Skeletal muscle tissue (tissue), 4 donors: ENCODE measurements around the gene WDR49. TPM values are rescaled to one million over a fixed set of nuclear protein-coding genes. Genes with fewer than 3 reads are reported as not detected.
"Not testable (repeated sequence)": the region's sequence is repeated elsewhere in the genome, so short reads cannot be mapped to it uniquely, and the experiment has no call there.

Source experiments
- H3K27ac ChIP-seq: one replicate; pipeline ENCODE4 v1.7.0; 2013; ENCODE audit warnings: mild to moderate bottlenecking, low read depth, low read length, inconsistent platforms
- H3K27me3 ChIP-seq, 3 donors: one replicate each; pipeline ENCODE4 v1.7.0; 2013; ENCODE audit warnings: low read length in 3 of 3; ENCODE audit not compliant: control insufficient read depth in 3 of 3, insufficient read depth in 3 of 3
- H3K36me3 ChIP-seq, 3 donors: one replicate each; pipeline ENCODE4 v1.7.0; 2013; ENCODE audit warnings: low read length in 3 of 3; ENCODE audit not compliant: control insufficient read depth in 3 of 3, insufficient read depth in 3 of 3
- H3K4me1 ChIP-seq, 3 donors: one replicate each; pipeline ENCODE4 v1.7.0; 2013; ENCODE audit warnings: low read length in 3 of 3, mild to moderate bottlenecking in 3 of 3; ENCODE audit not compliant: control insufficient read depth in 3 of 3, insufficient read depth in 3 of 3
- H3K4me3 ChIP-seq, 3 donors: one replicate each; pipeline ENCODE4 v1.7.0; 2013; ENCODE audit warnings: low read length in 3 of 3
- H3K9ac ChIP-seq, 3 donors: one replicate each; pipeline ENCODE4 v1.7.0; 2013; ENCODE audit warnings: low read length in 3 of 3, mild to moderate bottlenecking in 3 of 3, moderate library complexity in 2 of 3, low read depth in 1 of 3
- H3K9me3 ChIP-seq, 3 donors: one replicate each; pipeline ENCODE4 v1.7.0; 2013; ENCODE audit warnings: low read length in 3 of 3; ENCODE audit not compliant: control insufficient read depth in 3 of 3
- total RNA-seq: library from RNA; depleted of rRNA; stranded (reverse); fragments of >200 nt; gene quantifications from one replicate; pipeline ENCODE4 v1.2.3, GENCODE V29; 2014
- donor health status: Osteomylitis.

Gene WDR49
- total RNA-seq, 1 donor from 2014 or later, result 5.7 TPM

GRCh38 chr3:167644611-167645010 lies 9.1 kb downstream of the WDR49 start:
- H3K27me3 ChIP-seq, result no peaks in the 10 kb centered on the region
- H3K4me1 ChIP-seq, result no peaks in the 10 kb centered on the region
- peaks cover 0 to 2% (median 0%) of the 10 kb centered on the region in 3 donors for H3K9me3 ChIP-seq
- no peak overlapping the region for H3K27ac ChIP-seq
- H3K4me3 ChIP-seq, result no peak overlapping the region
- no peak overlapping the region for H3K9ac ChIP-seq
- no peaks in the 10 kb centered on the region for H3K36me3 ChIP-seq

DNA sequence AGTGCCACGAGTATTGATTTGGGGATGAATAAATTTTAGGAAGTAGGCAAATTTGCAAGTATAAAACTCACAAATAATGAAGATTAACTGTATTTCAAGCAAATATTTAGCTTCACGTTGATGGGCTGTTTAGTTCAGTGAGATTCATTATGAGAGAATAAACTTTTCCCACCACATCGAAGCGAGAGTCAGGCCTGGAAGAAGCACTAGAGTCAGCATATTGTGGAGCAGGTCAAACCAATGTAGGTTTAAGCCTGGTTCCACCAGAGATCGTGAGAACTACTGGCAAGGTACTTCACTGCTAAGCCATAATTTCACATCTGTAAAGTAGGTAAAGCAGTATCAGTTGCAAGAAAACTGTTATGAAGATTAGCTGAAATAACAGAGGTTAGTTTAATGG lies 22.3 kb downstream of the WDR49 start:
- Histone ChIP-seq H3K4me1 (no peaks in the 10 kb centered on the region), H3K27me3 (no peaks in the 10 kb centered on the region), H3K27ac (no peak overlapping the region), H3K36me3 (no peaks in the 10 kb centered on the region), H3K9ac (no peak overlapping the region), H3K9me3 (no peaks in the 10 kb centered on the region), H3K4me3 (no peak overlapping the region)

DNA sequence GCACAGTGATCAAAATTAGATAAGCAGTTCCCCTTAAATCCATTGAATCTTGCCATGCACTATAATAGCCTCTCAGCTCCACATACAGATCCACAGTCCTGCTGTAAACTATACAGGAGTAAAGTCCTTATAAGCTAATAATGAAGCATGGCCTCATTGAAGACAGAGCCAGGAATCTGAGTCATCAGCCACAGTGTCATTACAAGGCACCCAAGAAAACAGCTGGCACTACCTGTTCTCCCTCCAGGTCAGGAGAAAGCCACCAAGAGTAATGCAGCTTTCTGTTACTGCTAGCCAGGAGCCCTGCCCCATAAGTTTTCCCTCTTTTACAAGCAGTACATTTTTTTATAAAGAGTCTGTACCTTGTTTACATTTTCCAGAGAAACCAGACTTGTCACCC lies 27.3 kb downstream of the WDR49 start:
- Histone ChIP-seq H3K36me3 (no peaks in the 10 kb centered on the region), H3K4me1 (no peaks in the 10 kb centered on the region), H3K9me3 (no peaks in the 10 kb centered on the region), H3K9ac (no peak overlapping the region), H3K27me3 (no peaks in the 10 kb centered on the region), H3K27ac (no peak overlapping the region), H3K4me3 (no peak overlapping the region)

DNA sequence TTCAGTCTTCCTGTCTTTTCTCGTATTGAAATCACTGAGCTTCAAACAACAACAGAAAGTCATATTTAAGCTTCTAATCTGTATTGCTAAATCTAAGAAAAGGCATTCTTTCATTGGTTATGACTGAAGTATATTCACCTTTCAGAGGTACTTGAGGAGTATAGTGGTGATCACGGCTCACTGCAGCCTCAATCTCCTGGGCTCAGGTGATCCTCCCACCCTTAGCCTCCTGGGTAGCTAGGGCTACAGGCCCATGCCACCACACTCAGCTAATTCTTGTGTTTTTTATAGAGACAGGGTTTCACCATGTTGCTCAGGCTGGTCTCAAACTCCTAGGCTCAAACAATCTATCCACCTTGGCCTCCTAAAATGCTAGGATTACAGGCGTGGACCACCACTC lies 38.7 kb downstream of the WDR49 start:
- no peaks in the 10 kb centered on the region for H3K27me3 ChIP-seq

DNA sequence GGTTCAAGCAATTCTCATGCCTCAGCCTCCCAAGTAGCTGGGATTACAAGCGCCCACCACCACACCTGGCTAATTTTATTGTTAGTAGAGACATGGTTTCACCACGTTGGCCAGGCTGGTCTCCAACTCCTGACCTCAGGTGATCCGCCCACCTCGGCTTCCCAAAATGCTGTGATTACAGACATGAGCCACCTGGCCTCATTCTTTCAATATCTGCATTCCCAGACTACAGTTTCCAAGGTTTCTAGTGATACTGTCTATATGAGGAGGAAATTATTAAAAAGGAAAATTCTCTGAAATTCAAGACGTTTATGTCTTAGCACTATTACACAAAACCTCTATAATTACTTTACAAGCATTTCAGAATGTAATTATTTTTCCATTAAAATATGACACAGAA lies 39.5 kb downstream of the WDR49 start:
- H3K27ac ChIP-seq, H3K9ac ChIP-seq, H3K4me3 ChIP-seq, H3K27me3 ChIP-seq, H3K36me3 ChIP-seq, H3K9me3 ChIP-seq, H3K4me1 ChIP-seq: not testable (repeated sequence)

More for the DNA sequence above, 38.7 kb downstream of the WDR49 start:
- Histone ChIP-seq H3K27ac (no peak overlapping the region), H3K4me1 (no peaks in the 10 kb centered on the region), H3K9me3 (no peaks in the 10 kb centered on the region), H3K9ac (no peak overlapping the region), H3K36me3 (no peaks in the 10 kb centered on the region), H3K4me3 (no peak overlapping the region)

- no peaks in the 10 kb centered on the region for H3K4me1 ChIP-seq
These were observed 42.0 kb downstream of the WDR49 start for GRCh38 chr3:167611718-167612117.

GRCh38 chr3:167609156-167609555 lies 44.6 kb downstream of the WDR49 start:
- H3K9ac ChIP-seq, result no peak overlapping the region
- no peaks in the 10 kb centered on the region for H3K4me1 ChIP-seq
- H3K36me3 ChIP-seq, result no peaks in the 10 kb centered on the region
- H3K4me3 ChIP-seq, result no peak overlapping the region
- H3K9me3 ChIP-seq, result no peaks in the 10 kb centered on the region
- no peak overlapping the region for H3K27ac ChIP-seq
- H3K27me3 ChIP-seq, result no peaks in the 10 kb centered on the region

More at GRCh38 chr3:167611718-167612117, 42.0 kb downstream of the WDR49 start:
- H3K27ac ChIP-seq, result no peak overlapping the region
- no peaks in the 10 kb centered on the region for H3K36me3 ChIP-seq
- no peaks in the 10 kb centered on the region for H3K9me3 ChIP-seq
- H3K4me3 ChIP-seq, result no peak overlapping the region
- H3K27me3 ChIP-seq, result no peaks in the 10 kb centered on the region
- H3K9ac ChIP-seq, result no peak overlapping the region

DNA sequence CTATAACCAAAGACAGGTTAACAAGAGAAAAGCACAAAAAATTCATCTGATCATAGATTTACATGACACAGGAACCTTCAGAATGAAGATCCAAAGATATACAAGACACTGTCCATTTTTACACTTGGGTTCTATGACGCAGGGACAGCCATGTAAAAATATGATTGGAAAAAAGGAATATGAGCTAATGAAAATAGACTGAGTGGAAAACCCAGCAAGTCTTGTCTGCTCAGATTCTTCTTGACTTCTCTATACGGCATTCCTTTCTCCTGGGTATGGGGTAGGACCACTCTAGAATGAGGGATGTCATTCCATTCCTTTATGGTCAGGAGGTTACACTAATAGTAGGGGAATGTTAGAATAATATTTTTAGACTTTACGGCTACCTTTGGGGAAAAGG lies 46.9 kb downstream of the WDR49 start:
- H3K9ac ChIP-seq, result no peak overlapping the region
- no peaks in the 10 kb centered on the region for H3K9me3 ChIP-seq
- H3K4me3 ChIP-seq, result no peak overlapping the region
- H3K4me1 ChIP-seq, result no peaks in the 10 kb centered on the region
- no peaks in the 10 kb centered on the region for H3K36me3 ChIP-seq
- H3K27me3 ChIP-seq, result no peaks in the 10 kb centered on the region
- no peak overlapping the region for H3K27ac ChIP-seq

DNA sequence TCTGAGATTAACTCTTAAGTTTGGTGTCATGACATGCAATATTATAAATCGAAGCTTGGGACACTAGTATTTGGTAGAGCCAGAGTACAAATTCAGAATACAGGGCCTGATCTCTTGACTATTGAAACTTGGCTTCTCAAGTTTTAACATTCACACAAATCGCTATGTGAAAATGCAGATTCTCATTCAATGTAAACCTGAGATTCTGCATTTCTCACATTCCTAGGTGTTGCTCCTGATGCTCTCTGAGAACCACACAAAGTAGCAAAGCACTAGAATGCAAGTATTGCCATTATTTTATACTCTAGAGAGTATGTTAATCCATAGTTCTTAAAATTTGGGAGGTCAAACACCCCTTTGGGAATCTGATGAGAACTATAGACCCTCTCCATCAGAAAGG lies 47.9 kb downstream of the WDR49 start:
- Histone ChIP-seq H3K9ac (no peak overlapping the region), H3K36me3 (no peaks in the 10 kb centered on the region), H3K4me1 (no peaks in the 10 kb centered on the region), H3K27ac (no peak overlapping the region), H3K9me3 (no peaks in the 10 kb centered on the region), H3K27me3 (no peaks in the 10 kb centered on the region), H3K4me3 (no peak overlapping the region)

- no peaks in the 10 kb centered on the region for H3K36me3 ChIP-seq
- H3K4me1 ChIP-seq, result no peaks in the 10 kb centered on the region
- no peak overlapping the region for H3K9ac ChIP-seq
- H3K4me3 ChIP-seq, result no peak overlapping the region
- H3K27me3 ChIP-seq, result no peaks in the 10 kb centered on the region
- no peaks in the 10 kb centered on the region for H3K9me3 ChIP-seq
- no peak overlapping the region for H3K27ac ChIP-seq
These were observed 51.7 kb downstream of the WDR49 start for GRCh38 chr3:167602041-167602440.

DNA sequence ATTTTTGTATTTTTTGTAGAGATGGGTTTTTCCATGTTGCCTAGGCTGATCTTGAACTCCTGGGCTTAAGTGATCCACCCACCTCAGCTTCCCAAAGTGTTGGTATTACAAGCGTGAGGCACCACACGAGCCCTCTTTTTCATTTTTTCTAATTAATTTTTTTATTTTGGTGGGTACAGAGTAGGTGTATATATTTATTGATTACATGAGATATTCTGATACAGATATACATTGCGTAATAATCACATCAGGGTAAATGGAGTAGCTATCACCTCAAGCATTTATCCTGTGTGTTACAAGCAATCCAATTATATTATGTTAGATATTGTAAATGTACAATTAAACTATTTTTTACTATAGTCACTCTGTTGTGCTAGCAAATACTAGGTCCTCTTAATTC lies 66.1 kb downstream of the WDR49 start:
- Histone ChIP-seq H3K4me3 (no peak overlapping the region), H3K9me3 (no peaks in the 10 kb centered on the region), H3K27ac (no peak overlapping the region), H3K27me3 (no peaks in the 10 kb centered on the region), H3K36me3 (no peaks in the 10 kb centered on the region), H3K9ac (no peak overlapping the region), H3K4me1 (no peaks in the 10 kb centered on the region)
